Tibial artery (tissue), 4 donors: ENCODE data around the gene ZBTB24.

Experiments
- DNase-seq, 2 donors: peaks; one replicate each; pipeline ENCODE4 v3.0.0-alpha.2; 2019
- H3K27ac ChIP-seq, 2 donors: fragments of 200-600 bp; sonication (generic) in 1 of 2; 1 replicate in 1 of 2; 2 replicates in 1 of 2; pipeline ENCODE4 v1.5.1; 2018 to 2019; ENCODE audit warnings: mild to moderate bottlenecking in 1 of 2
- H3K27me3 ChIP-seq, 2 donors: fragments of 200-600 bp; sonication (generic) in 1 of 2; one replicate each; pipeline versions ENCODE4 v1.5.1 to v1.6.0; 2016 to 2019
- H3K36me3 ChIP-seq, 3 donors: fragments of 200-600 bp; sonication (generic) in 2 of 3; one replicate each; pipeline ENCODE4 v1.5.1; 2016 to 2019; ENCODE audit warnings: mild to moderate bottlenecking in 2 of 3
- H3K4me1 ChIP-seq, 4 donors: fragments of 200-600 bp; sonication (generic) in 2 of 4; 1 replicate in 3 of 4; 2 replicates in 1 of 4; pipeline ENCODE4 v1.5.1; 2016 to 2019
- H3K4me3 ChIP-seq, 2 donors: fragments of 200-600 bp; sonication (generic) in 1 of 2; 1 replicate in 1 of 2; 2 replicates in 1 of 2; pipeline ENCODE4 v1.5.1; 2018 to 2019; ENCODE audit warnings: mild to moderate bottlenecking in 2 of 2
- H3K9me3 ChIP-seq, 3 donors: fragments of 200-600 bp; sonication (generic) in 1 of 3; one replicate each; pipeline ENCODE4 v1.5.1; 2016 to 2019
- CTCF ChIP-seq, 2 experiments: fragments of 200-600 bp in 1 of 2; fragments of 450-650 bp in 1 of 2; IDR thresholded peaks; one replicate each; pipeline ENCODE4 v1.5.1; 2017 to 2019; ENCODE audit warnings: antibody characterized with exemption in 2 of 2, mild to moderate bottlenecking in 1 of 2, moderate library complexity in 1 of 2
- intact Hi-C: fragments of 100-400 bp; cut with DNase I; formaldehyde crosslinking; loops from one replicate; pipeline ENCODE4 v1.15.0; 2023; ENCODE audit warnings: low total_unique reads

ZBTB24 gene

GRCh38 chr6:109452181-109452580, 30.8 kb downstream of the ZBTB24 start:
- no peak for TF ChIP-seq CTCF (IDR thresholded peaks at IDR 0.05)
- intact Hi-C loops, result no loop called here
- Histone ChIP-seq H3K9me3 (no peaks in the 10 kb centered on the region), H3K4me3 (no peak overlapping the region), H3K27ac (no peak overlapping the region), H3K36me3 (peaks cover 3 to 47% (median 34%) of the 10 kb centered on the region in 3 donors), H3K27me3 (no peaks in the 10 kb centered on the region), H3K4me1 (peaks cover 0 to 29% (median 27%) of the 10 kb centered on the region in 4 donors)
- no peak for DNase-seq

- H3K36me3 ChIP-seq, result peaks cover 11 to 55% (median 42%) of the 10 kb centered on the region in 3 donors
- no peak overlapping the region for H3K4me3 ChIP-seq
- DNase-seq, result no peak
- H3K9me3 ChIP-seq, result no peaks in the 10 kb centered on the region
- intact Hi-C loops, result no loop called here
- TF ChIP-seq CTCF (IDR thresholded peaks at IDR 0.05), result no peak
- H3K4me1 ChIP-seq, result peaks cover 0 to 22% (median 20%) of the 10 kb centered on the region in 4 donors
- H3K27ac ChIP-seq, result no peak overlapping the region
- no peaks in the 10 kb centered on the region for H3K27me3 ChIP-seq
Observed at GRCh38 chr6:109451376-109451775, 31.6 kb downstream of the ZBTB24 start.

- peaks cover 14 to 60% (median 47%) of the 10 kb centered on the region in 3 donors for H3K36me3 ChIP-seq
- no peaks in the 10 kb centered on the region for H3K9me3 ChIP-seq
- H3K27me3 ChIP-seq, result no peaks in the 10 kb centered on the region
- peaks cover 0 to 18% (median 18%) of the 10 kb centered on the region in 4 donors for H3K4me1 ChIP-seq
- no peak overlapping the region for H3K27ac ChIP-seq
- TF ChIP-seq CTCF (IDR thresholded peaks at IDR 0.05), result no peak
- intact Hi-C loops, result no loop called here
- H3K4me3 ChIP-seq, result no peak overlapping the region
- no peak for DNase-seq
Observed at GRCh38 chr6:109450801-109451200, 32.2 kb downstream of the ZBTB24 start.

- TF ChIP-seq CTCF (IDR thresholded peaks at IDR 0.05), result no peak
- Histone ChIP-seq H3K36me3 (peaks cover 21 to 68% (median 55%) of the 10 kb centered on the region in 3 donors), H3K9me3 (no peaks in the 10 kb centered on the region), H3K27me3 (no peaks in the 10 kb centered on the region), H3K4me1 (peaks cover 0 to 18% (median 17%) of the 10 kb centered on the region in 4 donors), H3K4me3 (no peak overlapping the region), H3K27ac (no peak overlapping the region)
- intact Hi-C loops, result no loop called here
- DNase-seq, result no peak
Observed at GRCh38 chr6:109449795-109450673, 33.0 kb downstream of the ZBTB24 start.

- Histone ChIP-seq H3K27ac (no peak overlapping the region), H3K27me3 (no peaks in the 10 kb centered on the region), H3K4me3 (no peak overlapping the region), H3K4me1 (peaks cover 0 to 14% (median 11%) of the 10 kb centered on the region in 4 donors), H3K36me3 (peaks cover 25 to 76% (median 63%) of the 10 kb centered on the region in 3 donors), H3K9me3 (no peaks in the 10 kb centered on the region)
- intact Hi-C loops, result no loop called here
- DNase-seq, result no peak
- no peak for TF ChIP-seq CTCF (IDR thresholded peaks at IDR 0.05)
Observed at GRCh38 chr6:109449064-109449794, 33.8 kb downstream of the ZBTB24 start.
